ENCODE results near the gene ADGRB2. TPM values are rescaled to one million over a fixed set of nuclear protein-coding genes. Genes with fewer than 3 reads are reported as not detected.

ADGRB2 gene
- total and polyA plus RNA-seq, 2 of the 4 experiments (the other 2 are of a cell fraction) = 2.2 to 11.9 TPM

GRCh38 chr1:31752258-31752657, 11.9 kb downstream of the ADGRB2 start:
- Histone ChIP-seq H3K4me1 (ENCODE audit: control insufficient read depth, insufficient read depth, low read length) (peaks cover 29% of the 10 kb centered on the region), H3K4me3 (ENCODE audit: insufficient read depth, low read depth, low read length) (no peak overlapping the region), H4K5ac (ENCODE audit: low read depth, low read length) (no peak overlapping the region), H3K4me2 (ENCODE audit: low read depth, low read length) (no peak overlapping the region), H2AFZ (replicated peaks; ENCODE audit: low read length, poor library complexity) (peak overlapping the region; percentile 1), H2BK15ac (ENCODE audit: low read depth, low read length) (no peak overlapping the region), H4K91ac (ENCODE audit: insufficient read depth, low read depth, low read length) (no peak overlapping the region), H2BK120ac (ENCODE audit: low read depth, low read length) (no peak overlapping the region), H3K14ac (replicated peaks; ENCODE audit: low read depth, low read length) (no peak overlapping the region), H3K79me1 (ENCODE audit: low read depth in 1 of 2, low read length in 2 of 2) (peaks cover 0 to 3% of the 10 kb centered on the region in 2 experiments; a peak in 1 of 4 replicates), H2BK5ac (ENCODE audit: low read depth, low read length, poor library complexity, severe bottlenecking) (no peak overlapping the region), H3K9me3 (ENCODE audit: control insufficient read depth, insufficient read depth, low read length) (no peaks in the 10 kb centered on the region), H3K36me3 (ENCODE audit: control insufficient read depth, insufficient read depth, low read length) (no peaks in the 10 kb centered on the region), H2AK5ac (ENCODE audit: low read depth, low read length) (0 out of 2 replicates have a peak overlapping the region, but pooled peaks have one; percentile 18), H3K56ac (ENCODE audit: extremely low read depth, insufficient read depth, low read length) (no peak overlapping the region), H3K27ac (ENCODE audit: insufficient read depth, low read length) (no peak overlapping the region), H3K4ac (ENCODE audit: low read depth, low read length) (no peak overlapping the region), H4K20me1 (ENCODE audit: insufficient read depth, low read length) (peaks cover 30% of the 10 kb centered on the region), H3K23ac (ENCODE audit: low read depth, low read length) (no peak overlapping the region), H4K8ac (ENCODE audit: low read depth in 2 of 2, low read length in 2 of 2) (no peak overlapping the region), H3K9ac (ENCODE audit: low read depth, low read length) (no peak overlapping the region), H2BK20ac (ENCODE audit: low read depth, low read length) (no peak overlapping the region), H3K18ac (ENCODE audit: low read depth, low read length) (no peak overlapping the region), H3K27me3 (ENCODE audit: control insufficient read depth, insufficient read depth, low read length) (no peaks in the 10 kb centered on the region), H3K9me1 (ENCODE audit: insufficient read depth, low read length) (peaks cover 7% of the 10 kb centered on the region; the same call in 1 of the 2 replicates), H2AK9ac (replicated peaks; ENCODE audit: low read depth, low read length, poor library complexity) (peak overlapping the region; percentile 49)
- ATAC-seq (ENCODE audit: low read depth) = no peak
- dilution Hi-C loops (cut with HindIII; ENCODE audit: low sequenced_read_pairs, unreplicated experiment) = no loop called here
- intact Hi-C loops (cut with micrococcal nuclease) = no loop called here
- TF ChIP-seq MAZ (IDR thresholded peaks at IDR 0.05; ENCODE audit: borderline replicate concordance, low read depth, low read length) (no peak), CEBPB (IDR thresholded peaks at IDR 0.05; ENCODE audit: low read depth, low read length) (no peak), POLR2A (IDR thresholded peaks at IDR 0.05; ENCODE audit: low read depth, low read length) (no peak)
- TF ChIP-seq, protein P1, sequence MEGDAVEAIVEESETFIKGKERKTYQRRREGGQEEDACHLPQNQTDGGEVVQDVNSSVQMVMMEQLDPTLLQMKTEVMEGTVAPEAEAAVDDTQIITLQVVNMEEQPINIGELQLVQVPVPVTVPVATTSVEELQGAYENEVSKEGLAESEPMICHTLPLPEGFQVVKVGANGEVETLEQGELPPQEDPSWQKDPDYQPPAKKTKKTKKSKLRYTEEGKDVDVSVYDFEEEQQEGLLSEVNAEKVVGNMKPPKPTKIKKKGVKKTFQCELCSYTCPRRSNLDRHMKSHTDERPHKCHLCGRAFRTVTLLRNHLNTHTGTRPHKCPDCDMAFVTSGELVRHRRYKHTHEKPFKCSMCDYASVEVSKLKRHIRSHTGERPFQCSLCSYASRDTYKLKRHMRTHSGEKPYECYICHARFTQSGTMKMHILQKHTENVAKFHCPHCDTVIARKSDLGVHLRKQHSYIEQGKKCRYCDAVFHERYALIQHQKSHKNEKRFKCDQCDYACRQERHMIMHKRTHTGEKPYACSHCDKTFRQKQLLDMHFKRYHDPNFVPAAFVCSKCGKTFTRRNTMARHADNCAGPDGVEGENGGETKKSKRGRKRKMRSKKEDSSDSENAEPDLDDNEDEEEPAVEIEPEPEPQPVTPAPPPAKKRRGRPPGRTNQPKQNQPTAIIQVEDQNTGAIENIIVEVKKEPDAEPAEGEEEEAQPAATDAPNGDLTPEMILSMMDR (conservative IDR thresholded peaks at IDR 0.05; ENCODE audit: low read depth, low read length) = no peak
- in situ Hi-C loops (cut with MboI; ENCODE audit: low sequenced_read_pairs) = no loop called here
- BruUV-seq (replicated peaks) = no TSS peak
- POLR2A ChIA-PET (ENCODE audit: unreplicated experiment) = no interaction called here
- no peak for DNase-seq
- WGBS, 2 experiments (ENCODE audit: extremely low coverage in 2 of 2, insufficient read length in 1 of 2) = 17% methylated on average over 1 of the region's 7 CpGs; no CpG with 5 or more reads in 1 of the 2 experiments
- CTCF ChIA-PET = no interaction called here

Data from IMR-90 (cell line).